Smooth muscle cell (in vitro differentiated cells): ENCODE data around the gene SCRN1. TPM values are rescaled to one million over a fixed set of nuclear protein-coding genes. Genes with fewer than 3 reads are reported as not detected.

Experiments used
- DNase-seq: peaks from one replicate; lab custom pipeline; 2025; ENCODE audit not compliant: unreplicated experiment; lab: John Stamatoyannopoulos, UW
- H2AFZ ChIP-seq: fragments of 200-600 bp; sonication (generic); 2 replicates; pipeline ENCODE4 v1.6.0; 2016; ENCODE audit warnings: antibody characterized with exemption, low read depth, mild to moderate bottlenecking
- H3F3A ChIP-seq: fragments of 200-600 bp; sonication (generic); 2 replicates; pipeline ENCODE4 v1.6.0; 2017; ENCODE audit warnings: antibody characterized with exemption, low read depth
- H3K27ac ChIP-seq: fragments of 200-600 bp; sonication (generic); 2 replicates; pipeline ENCODE4 v1.5.1; 2016; ENCODE audit warnings: low read depth, mild to moderate bottlenecking
- H3K27me3 ChIP-seq: fragments of 200-600 bp; sonication (generic); 2 replicates; pipeline ENCODE4 v1.6.1; 2016; ENCODE audit warnings: low read depth, mild to moderate bottlenecking
- H3K36me3 ChIP-seq: fragments of 200-600 bp; sonication (generic); 2 replicates; pipeline ENCODE4 v1.5.1; 2016; ENCODE audit warnings: low read depth
- H3K4me1 ChIP-seq: fragments of 200-600 bp; sonication (generic); 2 replicates; pipeline ENCODE4 v1.5.1; 2016; ENCODE audit warnings: low read depth
- H3K4me2 ChIP-seq: fragments of 200-600 bp; sonication (generic); 2 replicates; pipeline ENCODE4 v1.6.0; 2016; ENCODE audit warnings: mild to moderate bottlenecking
- H3K4me3 ChIP-seq: fragments of 200-600 bp; sonication (generic); 2 replicates; pipeline ENCODE4 v1.5.1; 2016; ENCODE audit warnings: mild to moderate bottlenecking
- H3K79me2 ChIP-seq: fragments of 200-600 bp; sonication (generic); 2 replicates; pipeline ENCODE4 v1.6.0; 2016; ENCODE audit warnings: low read depth, mild to moderate bottlenecking
- H3K9ac ChIP-seq: fragments of 200-600 bp; sonication (generic); 2 replicates; pipeline ENCODE4 v1.6.0; 2016; ENCODE audit warnings: low read depth
- H3K9me3 ChIP-seq: fragments of 200-600 bp; sonication (generic); replicated peaks from 2 replicates; pipeline ENCODE4 v1.5.1; 2016; ENCODE audit warnings: low read depth
- H4K20me1 ChIP-seq: fragments of 200-600 bp; sonication (generic); 2 replicates; pipeline ENCODE4 v1.6.0; 2016; ENCODE audit warnings: low read depth
- WGBS: methylation state at CpG from one replicate; pipeline ENCODE4 v1.1.7; 2016; ENCODE audit warnings: low lambda C conversion rate; 5-methylcytosine and 5-hydroxymethylcytosine counted together
- polyA plus RNA-seq: library from polyadenylated mRNA; unstranded; fragments of >200 nt; fragmentation: Nextera tagmentation; extraction: Ambion mirVana; gene quantifications from 2 replicates; pipeline ENCODE4 v1.2.1, GENCODE V29; 2016
- total RNA-seq: library from RNA; depleted of rRNA; stranded (reverse); fragments of >200 nt; gene quantifications from 2 replicates; pipeline ENCODE4 v1.2.3, GENCODE V29; 2014
- TF ChIP-seq, protein P1 (sequence below): fragments of 200-600 bp; sonication (generic); IDR thresholded peaks from 2 replicates; pipeline ENCODE4 v1.5.1; 2017; ENCODE audit warnings: borderline replicate concordance, mild to moderate bottlenecking, antibody characterized with exemption; ENCODE audit not compliant: insufficient read depth, poor library complexity, severe bottlenecking

SCRN1 gene
- total and polyA plus RNA-seq, 2 experiments from 2014 or later: 67.5 to 84.9 TPM

DNA sequence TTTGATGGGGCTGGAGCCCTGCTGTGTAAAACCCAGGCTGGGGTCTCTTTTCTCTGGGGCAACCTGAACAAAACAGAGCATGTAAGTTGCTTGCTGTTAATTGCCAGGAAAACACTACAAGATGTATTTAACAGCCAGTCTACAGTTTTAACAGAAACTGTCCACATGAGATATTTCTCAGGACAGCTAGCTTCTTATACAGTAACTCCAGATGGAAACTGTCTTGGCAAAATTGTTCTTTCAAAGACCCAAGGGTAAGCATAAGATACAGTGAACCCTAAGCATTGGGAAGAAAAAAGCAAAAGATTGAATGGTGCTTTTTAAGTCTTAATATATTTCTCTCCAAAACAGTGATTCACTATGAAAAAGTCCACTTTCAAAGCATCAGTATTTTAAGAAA is 28.9 kb upstream of the SCRN1 start:
- peaks cover 41% of the 10 kb centered on the region for H4K20me1 ChIP-seq
- H3F3A ChIP-seq: peaks cover 3% of the 10 kb centered on the region
- no peak overlapping the region for H3K4me3 ChIP-seq
- TF ChIP-seq, protein P1, sequence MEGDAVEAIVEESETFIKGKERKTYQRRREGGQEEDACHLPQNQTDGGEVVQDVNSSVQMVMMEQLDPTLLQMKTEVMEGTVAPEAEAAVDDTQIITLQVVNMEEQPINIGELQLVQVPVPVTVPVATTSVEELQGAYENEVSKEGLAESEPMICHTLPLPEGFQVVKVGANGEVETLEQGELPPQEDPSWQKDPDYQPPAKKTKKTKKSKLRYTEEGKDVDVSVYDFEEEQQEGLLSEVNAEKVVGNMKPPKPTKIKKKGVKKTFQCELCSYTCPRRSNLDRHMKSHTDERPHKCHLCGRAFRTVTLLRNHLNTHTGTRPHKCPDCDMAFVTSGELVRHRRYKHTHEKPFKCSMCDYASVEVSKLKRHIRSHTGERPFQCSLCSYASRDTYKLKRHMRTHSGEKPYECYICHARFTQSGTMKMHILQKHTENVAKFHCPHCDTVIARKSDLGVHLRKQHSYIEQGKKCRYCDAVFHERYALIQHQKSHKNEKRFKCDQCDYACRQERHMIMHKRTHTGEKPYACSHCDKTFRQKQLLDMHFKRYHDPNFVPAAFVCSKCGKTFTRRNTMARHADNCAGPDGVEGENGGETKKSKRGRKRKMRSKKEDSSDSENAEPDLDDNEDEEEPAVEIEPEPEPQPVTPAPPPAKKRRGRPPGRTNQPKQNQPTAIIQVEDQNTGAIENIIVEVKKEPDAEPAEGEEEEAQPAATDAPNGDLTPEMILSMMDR: no peak
- H3K9me3 ChIP-seq: no peaks in the 10 kb centered on the region
- H3K79me2 ChIP-seq: peaks cover 32% of the 10 kb centered on the region
- H3K4me1 ChIP-seq: no peaks in the 10 kb centered on the region
- H3K27me3 ChIP-seq: no peaks in the 10 kb centered on the region
- no peak overlapping the region for H3K9ac ChIP-seq
- H3K36me3 ChIP-seq: peaks cover 6% of the 10 kb centered on the region
- DNase-seq: no peak
- no peak overlapping the region for H3K27ac ChIP-seq
- H2AFZ ChIP-seq: no peak overlapping the region
- H3K4me2 ChIP-seq: no peak overlapping the region

DNA sequence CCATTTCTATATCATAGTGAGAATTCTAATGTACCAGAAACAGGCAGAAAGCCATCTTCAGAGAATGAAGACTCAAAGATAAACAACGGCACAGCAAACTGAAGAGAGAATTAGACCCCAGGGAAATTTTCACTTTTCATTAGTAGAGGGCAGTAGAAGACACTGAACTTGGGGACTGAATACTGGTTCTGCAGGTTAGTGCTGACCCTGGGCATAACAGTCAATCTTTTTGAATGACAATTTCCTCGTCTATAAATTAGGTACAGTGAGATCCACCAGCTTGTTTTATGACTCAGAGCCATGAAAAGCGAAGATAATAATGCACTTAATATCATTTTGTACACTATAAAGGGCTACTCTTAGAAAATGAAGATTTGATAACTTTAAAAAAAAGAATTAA is 23.2 kb upstream of the SCRN1 start:
- TF ChIP-seq, protein P1: no peak
- no peaks in the 10 kb centered on the region for H3F3A ChIP-seq
- H3K27ac ChIP-seq: no peak overlapping the region
- H4K20me1 ChIP-seq: no peaks in the 10 kb centered on the region
- H3K9me3 ChIP-seq: no peaks in the 10 kb centered on the region
- no peak for DNase-seq
- H2AFZ ChIP-seq: no peak overlapping the region
- no peaks in the 10 kb centered on the region for H3K4me1 ChIP-seq
- no peaks in the 10 kb centered on the region for H3K79me2 ChIP-seq
- no peak overlapping the region for H3K9ac ChIP-seq
- WGBS: 77% methylated on average over 3 of the region's 3 CpGs
- peaks cover 6% of the 10 kb centered on the region for H3K36me3 ChIP-seq
- H3K27me3 ChIP-seq: no peaks in the 10 kb centered on the region
- no peak overlapping the region for H3K4me3 ChIP-seq
- H3K4me2 ChIP-seq: no peak overlapping the region

DNA sequence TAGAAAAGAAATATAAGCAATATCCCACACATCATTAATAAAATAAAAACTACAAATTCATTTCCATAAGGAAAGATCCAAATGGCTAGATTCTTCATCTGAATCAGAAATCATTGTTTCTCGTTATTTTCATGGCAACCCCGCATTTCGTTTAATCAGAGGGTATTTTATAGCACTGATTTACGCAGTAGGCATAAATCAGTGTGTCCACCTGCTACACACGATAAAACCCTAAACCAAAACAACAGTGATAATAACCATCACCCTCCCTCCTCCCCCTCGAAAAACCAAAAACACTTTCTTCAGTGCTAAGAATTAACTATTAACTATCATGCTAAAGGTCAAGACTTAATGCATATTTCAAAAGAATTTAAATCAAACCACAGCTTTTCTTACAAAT is 20.4 kb upstream of the SCRN1 start:
- TF ChIP-seq, protein P1: no peak
- no peak for DNase-seq
- no peak overlapping the region for H3K9ac ChIP-seq
- no peaks in the 10 kb centered on the region for H3K79me2 ChIP-seq
- H3F3A ChIP-seq: no peaks in the 10 kb centered on the region
- no peak overlapping the region for H3K27ac ChIP-seq
- no peak overlapping the region for H3K4me2 ChIP-seq
- peaks cover 6% of the 10 kb centered on the region for H3K36me3 ChIP-seq
- no peaks in the 10 kb centered on the region for H4K20me1 ChIP-seq
- no peak overlapping the region for H3K4me3 ChIP-seq
- 93% methylated on average over 6 of the region's 6 CpGs for WGBS
- peaks cover 4% of the 10 kb centered on the region for H3K4me1 ChIP-seq
- H3K9me3 ChIP-seq: no peaks in the 10 kb centered on the region
- H3K27me3 ChIP-seq: no peaks in the 10 kb centered on the region
- H2AFZ ChIP-seq: no peak overlapping the region

DNA sequence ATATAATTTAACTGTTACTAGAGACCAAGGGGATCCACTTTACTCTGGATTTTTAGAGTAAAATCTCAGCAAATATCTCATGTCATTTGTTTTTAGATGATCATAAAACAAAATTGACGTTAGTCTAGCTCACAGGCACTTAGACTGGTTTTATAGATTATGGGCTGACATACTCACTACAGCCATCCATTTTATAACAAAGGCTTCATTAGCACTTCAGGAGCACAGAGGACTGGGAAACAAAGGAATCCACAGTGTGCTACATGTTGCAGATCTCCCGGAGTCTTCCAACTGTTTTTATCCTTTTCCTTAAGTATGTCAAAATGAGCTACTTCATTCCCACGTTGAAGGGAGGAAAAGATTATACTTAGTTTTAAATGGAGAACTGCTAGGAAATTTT is 15.9 kb upstream of the SCRN1 start:
- no peaks in the 10 kb centered on the region for H3K9me3 ChIP-seq
- no peak overlapping the region for H2AFZ ChIP-seq
- no peaks in the 10 kb centered on the region for H3K36me3 ChIP-seq
- no peak overlapping the region for H3K27ac ChIP-seq
- no peak overlapping the region for H3K9ac ChIP-seq
- H4K20me1 ChIP-seq: no peaks in the 10 kb centered on the region
- no peaks in the 10 kb centered on the region for H3F3A ChIP-seq
- no peak overlapping the region for H3K4me3 ChIP-seq
- WGBS: 33% methylated on average over 3 of the region's 3 CpGs
- TF ChIP-seq, protein P1: no peak
- peaks cover 11% of the 10 kb centered on the region for H3K4me1 ChIP-seq
- no peaks in the 10 kb centered on the region for H3K27me3 ChIP-seq
- H3K79me2 ChIP-seq: no peaks in the 10 kb centered on the region
- no peak overlapping the region for H3K4me2 ChIP-seq
- no peak for DNase-seq
